Heart left ventricle (tissue), 16 donors: ENCODE measurements around the gene EREG. TPM values are rescaled to one million over a fixed set of nuclear protein-coding genes. Genes with fewer than 3 reads are reported as not detected.

Source experiments
- ATAC-seq, 4 donors: fragments of 200-7000 bp; cut with Tn5 transposase; one replicate each; pipeline ENCODE4 v1.9.1; 2020 to 2022; ENCODE audit warnings: moderate library complexity in 4 of 4, mild to moderate bottlenecking in 3 of 4, moderate number of reproducible peaks in 1 of 4
- DNase-seq, 5 donors: peaks; one replicate each; pipeline ENCODE4 v3.0.0-alpha.2; 2020
- H3K27ac ChIP-seq, 12 donors: fragments of 200-600 bp; sonication (generic) in 4 of 12; one replicate each; pipeline versions ENCODE4 v1.5.0 to v1.8.0; 2016 to 2022; ENCODE audit warnings: mild to moderate bottlenecking in 2 of 12
- H3K27me3 ChIP-seq, 9 donors: fragments of 200-600 bp; sonication (generic) in 2 of 9; one replicate each; pipeline versions ENCODE4 v1.5.1 to v1.8.0; 2016 to 2022; ENCODE audit warnings: mild to moderate bottlenecking in 3 of 9
- H3K36me3 ChIP-seq, 9 donors: fragments of 200-600 bp; sonication (generic) in 2 of 9; one replicate each; pipeline versions ENCODE4 v1.5.0 to v1.8.0; 2018 to 2022; ENCODE audit warnings: mild to moderate bottlenecking in 2 of 9
- H3K4me1 ChIP-seq, 12 donors: fragments of 200-600 bp; sonication (generic) in 4 of 12; one replicate each; pipeline versions ENCODE4 v1.5.0 to v1.8.0; 2016 to 2022; ENCODE audit warnings: mild to moderate bottlenecking in 3 of 12
- H3K4me3 ChIP-seq, 12 donors: fragments of 200-600 bp; sonication (generic) in 4 of 12; one replicate each; pipeline versions ENCODE4 v1.5.0 to v1.8.0; 2017 to 2022; ENCODE audit warnings: mild to moderate bottlenecking in 9 of 12, moderate library complexity in 4 of 12
- H3K9me3 ChIP-seq, 12 donors: fragments of 200-600 bp; sonication (generic) in 4 of 12; one replicate each; pipeline versions ENCODE4 v1.5.0 to v1.8.0; 2016 to 2022; ENCODE audit warnings: mild to moderate bottlenecking in 1 of 12
- POLR2A ChIP-seq, 2 donors: fragments of 450-650 bp; IDR thresholded peaks; one replicate each; pipeline ENCODE4 v1.6.1; 2017; ENCODE audit warnings: antibody characterized with exemption in 2 of 2, mild to moderate bottlenecking in 2 of 2, moderate library complexity in 2 of 2
- WGBS, 4 donors: extraction: QIAGEN DNeasy Blood & Tissue Kit in 2 of 4; methylation state at CpG; one replicate each; pipeline versions ENCODE4 v1.1.5 to v1.1.7; 2013 to 2018; 5-methylcytosine and 5-hydroxymethylcytosine counted together
- intact Hi-C, 10 donors: fragments of 100-400 bp; cut with DNase I; formaldehyde crosslinking; loops; one replicate each; pipeline versions ENCODE4 v1.11.1 to v1.14.2; 2022
- polyA plus RNA-seq, 2 donors: library from polyadenylated mRNA; stranded (reverse); fragments of 200-250 nt; gene quantifications; one replicate each; pipeline ENCODE4 v1.2.3, GENCODE V29; 2013
- total RNA-seq, 9 donors: library from RNA; depleted of rRNA in 2 of 9; stranded (reverse); fragments of >200 nt in 2 of 9; fragmentation: NEBNext Ultra II Directional in 3 of 9; extraction: Animal tissue kit (Norgen Biotek cat#: 25700) in 3 of 9; gene quantifications; one replicate each; pipeline versions ENCODE4 v1.1.0 to v1.2.4, GENCODE V29; 2016 to 2023
- TF ChIP-seq, protein P1 (sequence below), 12 donors: fragments of 200-600 bp; sonication (generic) in 4 of 12; IDR thresholded peaks; one replicate each; pipeline versions ENCODE4 v1.5.0 to v1.8.0; 2018 to 2022; ENCODE audit warnings: antibody characterized with exemption in 12 of 12, mild to moderate bottlenecking in 5 of 12
- donor health status: ischemic (EF 13 %, LVEDD 7.1; RV severe dilation, severe dysfunction).
- donor health status: healthy with polysubstance abuse.
- donor health status: DM: no; HTN: yes; CAD: no.
- donor health status: DM: no; HTN: no; CAD: no.
- donor health status: ischemic (EF 25% LVEDD 6.9; RV normal size, moderate dysfunction).
- donor health status: ischemic (EF 25% LVEDD 5.7; RV mildly dilated, moderate dysfunction).
- donor health status: healthy.
- donor health status: DM: yes; HTN: yes; CAD: no.
- donor health status: ischemic (EF 35%, LVEDD 5.7; RV mildly dilated, moderate dysfunction).
- donor health status: nonischemic (EF 11% LVEDD 7.7; RV severe dilation, severe dysfunction).
- donor health status: DM: yes; HTN: yes; CAD: no.
- donor health status: PGD.
- donor health status: ischemic (EF 29% LVEDD 5.4; RV normal size, mild dysfunction).
- donor health status: nonischemic (EF 23%, LVEDD 6.1; RV moderate dilation, normal function).

Gene EREG
- total and polyA plus RNA-seq, 11 donors = 0.09 to 8.6 (median 0.83) TPM; not detected in 3

DNA sequence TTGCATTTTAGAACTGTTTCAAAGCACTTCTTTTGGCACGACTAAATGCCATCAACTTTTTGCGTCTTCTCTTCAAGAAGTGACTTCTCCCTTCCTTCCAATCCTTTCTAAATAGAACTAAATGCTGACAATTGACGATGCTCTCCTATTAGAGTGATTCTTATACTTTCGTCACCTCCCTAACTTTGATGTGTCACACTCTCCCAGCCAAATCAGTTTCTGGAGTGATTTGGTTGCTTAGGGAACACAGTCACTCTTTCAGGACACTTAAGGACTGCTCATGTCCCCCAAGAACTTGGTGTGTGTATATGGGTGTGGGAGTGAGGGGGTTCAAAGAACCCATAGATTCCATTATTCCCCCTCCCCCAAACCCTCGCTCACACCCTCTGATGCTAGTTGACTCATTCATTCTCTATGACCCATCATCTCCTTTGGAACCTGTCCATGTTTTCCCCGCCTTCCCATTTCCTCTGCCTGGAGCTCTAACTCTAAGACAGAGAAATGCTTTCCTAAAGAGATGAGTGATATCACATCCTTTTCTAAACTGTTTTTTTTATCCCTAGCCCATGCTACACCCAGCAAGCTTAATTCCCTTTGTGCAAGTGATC lies 53.2 kb downstream of the EREG start:
- intact Hi-C loops = no loop called here

DNA sequence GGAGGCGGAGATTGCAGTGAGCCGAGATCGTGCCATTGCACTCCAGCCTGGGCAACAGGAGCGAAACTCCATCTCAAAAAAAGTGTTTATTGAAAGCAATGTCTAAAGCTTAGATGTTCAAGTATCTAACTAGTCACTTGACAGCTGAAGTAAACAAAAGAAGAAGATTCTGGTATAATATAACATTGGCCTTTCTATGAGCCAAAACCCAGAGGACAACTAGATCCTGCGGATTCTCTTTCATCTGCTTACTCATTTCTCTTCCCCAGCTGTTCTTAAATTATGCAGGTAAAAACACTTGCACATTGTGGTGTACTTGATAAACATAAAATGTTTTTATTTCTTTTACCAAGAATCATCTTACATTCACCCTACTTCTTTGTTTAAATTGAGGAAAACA lies 55.9 kb downstream of the EREG start:
- ATAC-seq (no peak), DNase-seq (no peak)
- WGBS, 4 donors = 76 to 95% (median 85%) methylated on average over 5 of the region's 5 CpGs
- Histone ChIP-seq H3K9me3 (no peaks in the 10 kb centered on the region), H3K36me3 (no peaks in the 10 kb centered on the region), H3K4me3 (no peak overlapping the region), H3K27me3 (no peaks in the 10 kb centered on the region), H3K27ac (no peak overlapping the region), H3K4me1 (peaks cover 0 to 20% (median 4%) of the 10 kb centered on the region in 12 donors)
- intact Hi-C loops = no loop called here
- TF ChIP-seq, protein P1, sequence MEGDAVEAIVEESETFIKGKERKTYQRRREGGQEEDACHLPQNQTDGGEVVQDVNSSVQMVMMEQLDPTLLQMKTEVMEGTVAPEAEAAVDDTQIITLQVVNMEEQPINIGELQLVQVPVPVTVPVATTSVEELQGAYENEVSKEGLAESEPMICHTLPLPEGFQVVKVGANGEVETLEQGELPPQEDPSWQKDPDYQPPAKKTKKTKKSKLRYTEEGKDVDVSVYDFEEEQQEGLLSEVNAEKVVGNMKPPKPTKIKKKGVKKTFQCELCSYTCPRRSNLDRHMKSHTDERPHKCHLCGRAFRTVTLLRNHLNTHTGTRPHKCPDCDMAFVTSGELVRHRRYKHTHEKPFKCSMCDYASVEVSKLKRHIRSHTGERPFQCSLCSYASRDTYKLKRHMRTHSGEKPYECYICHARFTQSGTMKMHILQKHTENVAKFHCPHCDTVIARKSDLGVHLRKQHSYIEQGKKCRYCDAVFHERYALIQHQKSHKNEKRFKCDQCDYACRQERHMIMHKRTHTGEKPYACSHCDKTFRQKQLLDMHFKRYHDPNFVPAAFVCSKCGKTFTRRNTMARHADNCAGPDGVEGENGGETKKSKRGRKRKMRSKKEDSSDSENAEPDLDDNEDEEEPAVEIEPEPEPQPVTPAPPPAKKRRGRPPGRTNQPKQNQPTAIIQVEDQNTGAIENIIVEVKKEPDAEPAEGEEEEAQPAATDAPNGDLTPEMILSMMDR (IDR thresholded peaks at IDR 0.05) = no peak
- TF ChIP-seq POLR2A (IDR thresholded peaks at IDR 0.05) = no peak

More for the DNA sequence above, 53.2 kb downstream of the EREG start:
- Histone ChIP-seq H3K27me3 (no peaks in the 10 kb centered on the region), H3K9me3 (no peaks in the 10 kb centered on the region), H3K4me3 (no peak overlapping the region), H3K4me1 (peaks cover 0 to 13% (median 4%) of the 10 kb centered on the region in 12 donors), H3K36me3 (no peaks in the 10 kb centered on the region), H3K27ac (no peak overlapping the region)
- peak in 3 of 4 donors; percentile 5 to 12 (median 11) for ATAC-seq
- TF ChIP-seq, protein P1 (IDR thresholded peaks at IDR 0.05) = no peak
- TF ChIP-seq POLR2A (IDR thresholded peaks at IDR 0.05) = no peak
- DNase-seq = no peak
- WGBS, 4 donors = 59 to 69% (median 62%) methylated on average over 6 of the region's 6 CpGs

DNA sequence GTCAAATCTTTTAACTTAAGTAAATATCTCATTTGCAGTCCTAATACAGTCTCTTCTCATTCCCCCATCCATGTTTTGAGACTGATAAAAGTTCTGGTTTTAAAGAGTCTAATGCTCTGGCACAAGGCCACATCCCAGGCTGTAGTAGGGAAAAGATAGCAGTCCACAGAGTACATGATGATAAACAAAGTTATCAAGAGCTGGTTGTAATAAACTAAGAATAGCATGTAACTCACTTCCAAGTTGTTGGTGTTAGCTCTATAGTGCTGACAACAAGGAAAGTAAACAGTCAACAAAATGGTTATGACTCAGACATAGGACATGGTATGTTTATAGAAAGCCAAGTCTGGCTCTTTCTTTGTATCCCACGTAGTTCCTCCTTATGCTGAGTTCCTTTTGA lies 58.2 kb downstream of the EREG start:
- 0 to 21% (median 5%) methylated on average over 1 of the region's 1 CpG for WGBS, 4 donors
- ATAC-seq (peak; percentile 99), DNase-seq (peak in 4 of 5 donors; percentile 60 to 80 (median 74))
- Histone ChIP-seq H3K4me3 (no peak overlapping the region), H3K4me1 (peaks cover 0 to 20% (median 4%) of the 10 kb centered on the region in 12 donors), H3K27me3 (no peaks in the 10 kb centered on the region), H3K9me3 (no peaks in the 10 kb centered on the region), H3K27ac (peak overlapping the region in 10 of 12 donors; percentile 23 to 67 (median 48)), H3K36me3 (no peaks in the 10 kb centered on the region)
- intact Hi-C loops = no loop called here
- TF ChIP-seq POLR2A (IDR thresholded peaks at IDR 0.05) = no peak

DNA sequence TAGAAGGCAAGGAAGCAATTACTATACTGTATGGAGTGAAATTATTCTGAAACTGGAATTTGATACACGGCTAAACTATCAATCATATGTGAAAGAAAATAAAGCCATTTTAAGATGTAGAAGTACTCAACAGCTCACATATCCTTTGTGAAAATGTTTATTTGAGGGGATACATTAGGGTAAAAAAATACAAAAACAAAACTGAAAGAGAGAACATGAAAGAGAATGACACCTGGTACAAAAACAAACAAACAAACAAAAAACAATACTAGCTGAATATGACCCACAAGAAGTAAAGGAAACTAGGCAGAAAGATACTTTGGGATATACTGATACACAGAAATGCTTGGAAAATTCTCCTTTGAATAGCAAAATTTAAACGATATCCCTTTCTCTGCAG lies 59.2 kb downstream of the EREG start:
- intact Hi-C loops = no loop called here
- H3K9me3 ChIP-seq = no peaks in the 10 kb centered on the region

More for the DNA sequence above, 59.2 kb downstream of the EREG start:
- Histone ChIP-seq H3K4me3 (no peak overlapping the region), H3K27me3 (no peaks in the 10 kb centered on the region), H3K4me1 (peaks cover 0 to 20% (median 4%) of the 10 kb centered on the region in 12 donors), H3K27ac (peak overlapping the region in 1 of 12 donors; percentile 52), H3K36me3 (no peaks in the 10 kb centered on the region)
- WGBS, 4 donors = 89 to 96% (median 93%) methylated on average over 2 of the region's 2 CpGs
- ATAC-seq (no peak), DNase-seq (no peak)
- TF ChIP-seq POLR2A (IDR thresholded peaks at IDR 0.05) = no peak
- TF ChIP-seq, protein P1 (IDR thresholded peaks at IDR 0.05) = no peak
